Neural cell (in vitro differentiated cells): ENCODE data around the gene NAALADL1. TPM values are rescaled to one million over a fixed set of nuclear protein-coding genes. Genes with fewer than 3 reads are reported as not detected.
A peak's percentile ranks its signal among the peaks of the same experiment; 100 is the strongest.

ENCODE experiments used
- H2AFZ ChIP-seq: fragments of 200-600, 300-800 bp; sonication (generic), shearing (Covaris generic); 2 replicates; pipeline ENCODE4 v1.6.0; 2014; ENCODE audit warnings: low read depth, mild to moderate bottlenecking, antibody characterized with exemption, low read length, moderate library complexity
- H3F3A ChIP-seq: fragments of 200-600 bp; shearing (Covaris generic); 2 replicates; pipeline ENCODE4 v1.6.1; 2016; ENCODE audit warnings: mild to moderate bottlenecking, moderate library complexity, mixed read lengths, antibody characterized with exemption, low read length; ENCODE audit not compliant: insufficient read depth, poor library complexity, severe bottlenecking
- H3K27ac ChIP-seq: fragments of 200-600, 300-800 bp; sonication (generic), shearing (Covaris generic); 2 replicates; pipeline ENCODE4 v1.5.1; 2014; ENCODE audit warnings: mild to moderate bottlenecking, low read length, moderate library complexity
- H3K27me3 ChIP-seq: fragments of 300-800, 200-600 bp; sonication (generic), shearing (Covaris generic); 2 replicates; pipeline ENCODE4 v1.6.0; 2014; ENCODE audit warnings: mild to moderate bottlenecking, low read depth, low read length, moderate library complexity; ENCODE audit not compliant: insufficient read depth
- H3K36me3 ChIP-seq: fragments of 300-800, 200-600 bp; sonication (generic), shearing (Covaris generic); 2 replicates; pipeline ENCODE4 v1.5.1; 2014; ENCODE audit warnings: mild to moderate bottlenecking, antibody characterized with exemption, low read length, moderate library complexity; ENCODE audit not compliant: insufficient read depth
- H3K4me2 ChIP-seq: fragments of 300-800, 200-600 bp; sonication (generic), shearing (Covaris generic); 2 replicates; pipeline ENCODE4 v1.6.0; 2014; ENCODE audit warnings: mild to moderate bottlenecking, low read length
- H3K4me3 ChIP-seq: fragments of 300-800, 200-600 bp; sonication (generic), shearing (Covaris generic); 2 replicates; pipeline ENCODE4 v1.5.1; 2014; ENCODE audit warnings: mild to moderate bottlenecking, low read length, moderate library complexity
- H3K79me2 ChIP-seq: fragments of 200-600 bp; shearing (Covaris generic); replicated peaks from 2 replicates; pipeline ENCODE4 v1.6.0; 2014; ENCODE audit warnings: mild to moderate bottlenecking, low read length, moderate library complexity; ENCODE audit not compliant: insufficient read depth
- H3K9ac ChIP-seq: fragments of 300-800, 200-600 bp; sonication (generic), shearing (Covaris generic); 2 replicates; pipeline ENCODE4 v1.6.1; 2016; ENCODE audit warnings: mild to moderate bottlenecking, low read length, mixed read lengths
- H3K9me2 ChIP-seq: fragments of 200-600 bp; shearing (Covaris generic); 2 replicates; pipeline ENCODE4 v1.6.1; 2016; ENCODE audit warnings: mild to moderate bottlenecking, low read length, mixed read lengths; ENCODE audit not compliant: insufficient read depth
- H3K9me3 ChIP-seq: fragments of 200-600, 300-800 bp; sonication (generic), shearing (Covaris generic); 2 replicates; pipeline ENCODE4 v1.6.1; 2016; ENCODE audit warnings: mild to moderate bottlenecking, mixed run types, low read length, moderate library complexity, mixed read lengths
- H4K20me1 ChIP-seq: fragments of 200-600 bp; shearing (Covaris generic); 2 replicates; pipeline ENCODE4 v1.6.1; 2016; ENCODE audit warnings: mild to moderate bottlenecking, mixed run types; ENCODE audit not compliant: insufficient read depth
- EP300 ChIP-seq: fragments of 450-650 bp; conservative IDR thresholded peaks from 2 replicates; pipeline ENCODE4 v1.6.1; 2014; ENCODE audit warnings: antibody characterized with exemption, mild to moderate bottlenecking, moderate library complexity; ENCODE audit not compliant: poor library complexity, severe bottlenecking
- EZH2 ChIP-seq: fragments of 200-600, 300-800 bp; shearing (Covaris generic), sonication (generic); IDR thresholded peaks from 2 replicates; pipeline ENCODE4 v1.6.1; 2014; ENCODE audit warnings: antibody characterized with exemption, low read length, borderline replicate concordance, mild to moderate bottlenecking; ENCODE audit not compliant: insufficient read depth, poor library complexity, severe bottlenecking
- MXI1 ChIP-seq: fragments of 450-650 bp; conservative IDR thresholded peaks from 2 replicates; pipeline ENCODE4 v1.6.1; 2014; ENCODE audit warnings: antibody characterized with exemption, mild to moderate bottlenecking; ENCODE audit not compliant: poor library complexity, severe bottlenecking
- POLR2AphosphoS5 ChIP-seq: IDR thresholded peaks from 2 replicates; pipeline ENCODE4 v1.6.1; 2012
- RAD21 ChIP-seq: fragments of 450-650 bp; conservative IDR thresholded peaks from 2 replicates; pipeline ENCODE4 v1.6.1; 2014; ENCODE audit warnings: antibody characterized with exemption, mild to moderate bottlenecking, moderate library complexity
- SMC3 ChIP-seq: fragments of 450-650 bp; conservative IDR thresholded peaks from 2 replicates; pipeline ENCODE4 v1.6.1; 2014; ENCODE audit warnings: antibody characterized with exemption, mild to moderate bottlenecking, moderate library complexity; ENCODE audit not compliant: poor library complexity
- TAF1 ChIP-seq: IDR thresholded peaks from 2 replicates; pipeline ENCODE4 v1.6.1; 2012; ENCODE audit warnings: low read depth
- polyA plus RNA-seq: library from polyadenylated mRNA; depleted of rRNA; stranded (reverse); fragments of >200 nt; gene quantifications from 2 replicates; pipeline ENCODE4 v1.2.3, GENCODE V29; 2014
- TF ChIP-seq, protein P1 (sequence below): fragments of 450-650 bp; IDR thresholded peaks from 2 replicates; pipeline ENCODE4 v1.5.1; 2014; ENCODE audit warnings: antibody characterized with exemption, mild to moderate bottlenecking, moderate library complexity; ENCODE audit not compliant: poor library complexity, severe bottlenecking
- TF ChIP-seq, protein P2 (sequence below): IDR thresholded peaks from 2 replicates; pipeline ENCODE4 v1.6.1; 2012; ENCODE audit warnings: borderline replicate concordance

Gene NAALADL1
- polyA plus RNA-seq, 1 donor from 2014 or later, result not detected

- no peak overlapping the region for H2AFZ ChIP-seq
- H3K9me3 ChIP-seq, result no peaks in the 10 kb centered on the region
- H3K4me3 ChIP-seq, result no peak overlapping the region
- peaks cover 6% of the 10 kb centered on the region for H3K79me2 ChIP-seq
- H4K20me1 ChIP-seq, result no peaks in the 10 kb centered on the region
- no peak overlapping the region for H3K9ac ChIP-seq
- H3K36me3 ChIP-seq, result no peaks in the 10 kb centered on the region
- TF ChIP-seq SMC3, result peak; percentile 34
- TF ChIP-seq POLR2AphosphoS5, result no peak
- TF ChIP-seq, protein P1, sequence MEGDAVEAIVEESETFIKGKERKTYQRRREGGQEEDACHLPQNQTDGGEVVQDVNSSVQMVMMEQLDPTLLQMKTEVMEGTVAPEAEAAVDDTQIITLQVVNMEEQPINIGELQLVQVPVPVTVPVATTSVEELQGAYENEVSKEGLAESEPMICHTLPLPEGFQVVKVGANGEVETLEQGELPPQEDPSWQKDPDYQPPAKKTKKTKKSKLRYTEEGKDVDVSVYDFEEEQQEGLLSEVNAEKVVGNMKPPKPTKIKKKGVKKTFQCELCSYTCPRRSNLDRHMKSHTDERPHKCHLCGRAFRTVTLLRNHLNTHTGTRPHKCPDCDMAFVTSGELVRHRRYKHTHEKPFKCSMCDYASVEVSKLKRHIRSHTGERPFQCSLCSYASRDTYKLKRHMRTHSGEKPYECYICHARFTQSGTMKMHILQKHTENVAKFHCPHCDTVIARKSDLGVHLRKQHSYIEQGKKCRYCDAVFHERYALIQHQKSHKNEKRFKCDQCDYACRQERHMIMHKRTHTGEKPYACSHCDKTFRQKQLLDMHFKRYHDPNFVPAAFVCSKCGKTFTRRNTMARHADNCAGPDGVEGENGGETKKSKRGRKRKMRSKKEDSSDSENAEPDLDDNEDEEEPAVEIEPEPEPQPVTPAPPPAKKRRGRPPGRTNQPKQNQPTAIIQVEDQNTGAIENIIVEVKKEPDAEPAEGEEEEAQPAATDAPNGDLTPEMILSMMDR, result peak; percentile 36
- H3K9me2 ChIP-seq, result no peaks in the 10 kb centered on the region
- no peaks in the 10 kb centered on the region for H3F3A ChIP-seq
- no peaks in the 10 kb centered on the region for H3K27me3 ChIP-seq
- no peak overlapping the region for H3K4me2 ChIP-seq
- no peak overlapping the region for H3K27ac ChIP-seq
Observed at GRCh38 chr11:65078151-65078550, 19.8 kb upstream of the NAALADL1 start.

- Histone ChIP-seq H3K27me3 (no peaks in the 10 kb centered on the region), H3K9me3 (no peaks in the 10 kb centered on the region), H3K4me3 (no peak overlapping the region), H4K20me1 (no peaks in the 10 kb centered on the region), H3K36me3 (no peaks in the 10 kb centered on the region), H3K27ac (no peak overlapping the region), H3K9me2 (no peaks in the 10 kb centered on the region), H3K9ac (no peak overlapping the region), H3K79me2 (no peaks in the 10 kb centered on the region), H3F3A (no peaks in the 10 kb centered on the region), H3K4me2 (no peak overlapping the region), H2AFZ (no peak overlapping the region)
- TF ChIP-seq EZH2 (no peak), SMC3 (no peak), TAF1 (no peak), MXI1 (no peak), EP300 (no peak), POLR2AphosphoS5 (no peak), RAD21 (no peak)
- TF ChIP-seq, protein P1, result no peak
- TF ChIP-seq, protein P2, sequence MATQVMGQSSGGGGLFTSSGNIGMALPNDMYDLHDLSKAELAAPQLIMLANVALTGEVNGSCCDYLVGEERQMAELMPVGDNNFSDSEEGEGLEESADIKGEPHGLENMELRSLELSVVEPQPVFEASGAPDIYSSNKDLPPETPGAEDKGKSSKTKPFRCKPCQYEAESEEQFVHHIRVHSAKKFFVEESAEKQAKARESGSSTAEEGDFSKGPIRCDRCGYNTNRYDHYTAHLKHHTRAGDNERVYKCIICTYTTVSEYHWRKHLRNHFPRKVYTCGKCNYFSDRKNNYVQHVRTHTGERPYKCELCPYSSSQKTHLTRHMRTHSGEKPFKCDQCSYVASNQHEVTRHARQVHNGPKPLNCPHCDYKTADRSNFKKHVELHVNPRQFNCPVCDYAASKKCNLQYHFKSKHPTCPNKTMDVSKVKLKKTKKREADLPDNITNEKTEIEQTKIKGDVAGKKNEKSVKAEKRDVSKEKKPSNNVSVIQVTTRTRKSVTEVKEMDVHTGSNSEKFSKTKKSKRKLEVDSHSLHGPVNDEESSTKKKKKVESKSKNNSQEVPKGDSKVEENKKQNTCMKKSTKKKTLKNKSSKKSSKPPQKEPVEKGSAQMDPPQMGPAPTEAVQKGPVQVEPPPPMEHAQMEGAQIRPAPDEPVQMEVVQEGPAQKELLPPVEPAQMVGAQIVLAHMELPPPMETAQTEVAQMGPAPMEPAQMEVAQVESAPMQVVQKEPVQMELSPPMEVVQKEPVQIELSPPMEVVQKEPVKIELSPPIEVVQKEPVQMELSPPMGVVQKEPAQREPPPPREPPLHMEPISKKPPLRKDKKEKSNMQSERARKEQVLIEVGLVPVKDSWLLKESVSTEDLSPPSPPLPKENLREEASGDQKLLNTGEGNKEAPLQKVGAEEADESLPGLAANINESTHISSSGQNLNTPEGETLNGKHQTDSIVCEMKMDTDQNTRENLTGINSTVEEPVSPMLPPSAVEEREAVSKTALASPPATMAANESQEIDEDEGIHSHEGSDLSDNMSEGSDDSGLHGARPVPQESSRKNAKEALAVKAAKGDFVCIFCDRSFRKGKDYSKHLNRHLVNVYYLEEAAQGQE, result no peak
Observed at GRCh38 chr11:65077451-65077850, 19.1 kb upstream of the NAALADL1 start.
